Measurements from ENCODE around the gene ENTPD2.

DNA sequence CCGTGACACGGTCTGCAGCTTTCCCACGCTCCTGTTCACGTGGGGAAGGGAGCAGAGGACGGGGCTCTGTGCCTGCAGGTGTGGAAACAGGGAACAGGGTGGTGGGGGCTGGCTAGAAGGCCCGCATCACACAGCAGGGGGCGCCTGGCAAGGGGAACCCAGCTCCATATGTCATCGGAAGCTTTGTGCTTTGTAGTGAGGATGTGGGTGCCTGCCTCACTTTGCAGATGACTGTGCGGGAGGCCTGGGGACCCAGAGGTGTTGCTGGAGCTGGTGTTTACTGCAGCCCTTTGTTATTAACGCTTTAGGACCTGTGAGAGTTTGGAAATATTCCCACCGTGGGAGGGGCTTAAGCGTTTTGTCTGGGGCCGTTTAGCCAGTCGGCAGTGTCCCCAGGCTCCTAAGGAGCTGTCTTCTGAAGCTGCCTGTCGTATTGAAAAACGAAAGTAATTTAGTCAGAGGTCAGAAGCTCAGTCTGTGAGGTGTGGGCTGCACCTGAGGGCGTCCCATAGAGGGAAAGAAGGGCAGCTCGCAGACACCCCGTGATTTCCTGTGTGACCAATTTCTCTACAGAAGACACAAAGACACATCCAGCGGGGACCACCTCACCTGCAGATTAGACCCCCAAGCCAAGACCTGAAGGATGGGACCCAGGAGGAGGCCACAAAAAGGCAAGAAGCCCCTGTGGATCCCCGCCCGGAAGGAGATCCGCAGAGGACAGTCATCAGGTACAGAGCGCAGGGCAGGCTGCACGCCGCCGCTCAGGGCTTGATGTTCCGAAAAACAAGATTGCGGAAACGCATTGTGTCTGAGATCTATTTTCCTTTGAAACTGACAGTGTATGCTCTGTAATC is 42.0 kb upstream of the ENTPD2 start:
- TF ChIP-seq, protein P1, sequence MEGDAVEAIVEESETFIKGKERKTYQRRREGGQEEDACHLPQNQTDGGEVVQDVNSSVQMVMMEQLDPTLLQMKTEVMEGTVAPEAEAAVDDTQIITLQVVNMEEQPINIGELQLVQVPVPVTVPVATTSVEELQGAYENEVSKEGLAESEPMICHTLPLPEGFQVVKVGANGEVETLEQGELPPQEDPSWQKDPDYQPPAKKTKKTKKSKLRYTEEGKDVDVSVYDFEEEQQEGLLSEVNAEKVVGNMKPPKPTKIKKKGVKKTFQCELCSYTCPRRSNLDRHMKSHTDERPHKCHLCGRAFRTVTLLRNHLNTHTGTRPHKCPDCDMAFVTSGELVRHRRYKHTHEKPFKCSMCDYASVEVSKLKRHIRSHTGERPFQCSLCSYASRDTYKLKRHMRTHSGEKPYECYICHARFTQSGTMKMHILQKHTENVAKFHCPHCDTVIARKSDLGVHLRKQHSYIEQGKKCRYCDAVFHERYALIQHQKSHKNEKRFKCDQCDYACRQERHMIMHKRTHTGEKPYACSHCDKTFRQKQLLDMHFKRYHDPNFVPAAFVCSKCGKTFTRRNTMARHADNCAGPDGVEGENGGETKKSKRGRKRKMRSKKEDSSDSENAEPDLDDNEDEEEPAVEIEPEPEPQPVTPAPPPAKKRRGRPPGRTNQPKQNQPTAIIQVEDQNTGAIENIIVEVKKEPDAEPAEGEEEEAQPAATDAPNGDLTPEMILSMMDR (conservative IDR thresholded peaks at IDR 0.05; ENCODE audit: low read length), result peak; percentile 73
- TF ChIP-seq EZH2phosphoT487 (IDR thresholded peaks at IDR 0.05; ENCODE audit: borderline replicate concordance, low read depth, low read length), result no peak

All from OCI-LY7 (cell line).